SK-N-SH (cell line): ENCODE results near the gene FLNA.

Experiments
- CHD2 ChIP-seq: fragments of 150-350 bp; IDR thresholded peaks from 2 replicates; pipeline ENCODE4 v1.6.1; 2018; ENCODE audit warnings: low read length; ENCODE audit not compliant: partially characterized antibody
- CTCF ChIP-seq: fragments of 200-600 bp; sonication (generic); IDR thresholded peaks from 2 replicates; pipeline ENCODE4 v1.6.1; 2017; ENCODE audit warnings: antibody characterized with exemption, mild to moderate bottlenecking, moderate library complexity
- EP300 ChIP-seq, 2 experiments: IDR thresholded peaks; 2 replicates each; pipeline versions ENCODE4 v1.4.0 to v1.6.1; 2012; ENCODE audit warnings: borderline replicate concordance in 1 of 2, low read depth in 1 of 2, low read length in 1 of 2
- JUND ChIP-seq: IDR thresholded peaks from 2 replicates; pipeline ENCODE4 v1.4.0; 2012
- MEF2A ChIP-seq: IDR thresholded peaks from 2 replicates; pipeline ENCODE4 v1.4.0; 2012; ENCODE audit warnings: low read depth, borderline replicate concordance
- POLR2AphosphoS5 ChIP-seq: IDR thresholded peaks from 2 replicates; pipeline ENCODE4 v1.6.1; 2012; ENCODE audit warnings: low read depth, low read length
- SMC3 ChIP-seq: IDR thresholded peaks from 2 replicates; pipeline ENCODE4 v1.6.1; 2012; ENCODE audit warnings: low read depth, low read length, improper control_type of control experiment
- TAF1 ChIP-seq: IDR thresholded peaks from 2 replicates; pipeline ENCODE4 v1.6.1; 2012; ENCODE audit warnings: low read depth, mild to moderate bottlenecking, low read length, moderate library complexity, borderline replicate concordance
- TCF12 ChIP-seq: IDR thresholded peaks from 2 replicates; pipeline ENCODE4 v1.4.0; 2012
- TEAD4 ChIP-seq: IDR thresholded peaks from 2 replicates; pipeline ENCODE4 v1.4.0; 2012; ENCODE audit warnings: mild to moderate bottlenecking, borderline replicate concordance; ENCODE audit not compliant: insufficient read depth
- YY1 ChIP-seq: IDR thresholded peaks from 2 replicates; pipeline ENCODE4 v1.4.0; 2012; ENCODE audit warnings: low read depth, mild to moderate bottlenecking
- TF ChIP-seq, protein P1 (sequence below): fragments of 150-350 bp; IDR thresholded peaks from 2 replicates; pipeline ENCODE4 v1.6.1; 2017; ENCODE audit warnings: antibody characterized with exemption, low read length, low read depth, borderline replicate concordance
- TF ChIP-seq, protein P2 (sequence below): IDR thresholded peaks from 2 replicates; pipeline ENCODE4 v1.4.0; 2012; ENCODE audit warnings: low read depth

DNA sequence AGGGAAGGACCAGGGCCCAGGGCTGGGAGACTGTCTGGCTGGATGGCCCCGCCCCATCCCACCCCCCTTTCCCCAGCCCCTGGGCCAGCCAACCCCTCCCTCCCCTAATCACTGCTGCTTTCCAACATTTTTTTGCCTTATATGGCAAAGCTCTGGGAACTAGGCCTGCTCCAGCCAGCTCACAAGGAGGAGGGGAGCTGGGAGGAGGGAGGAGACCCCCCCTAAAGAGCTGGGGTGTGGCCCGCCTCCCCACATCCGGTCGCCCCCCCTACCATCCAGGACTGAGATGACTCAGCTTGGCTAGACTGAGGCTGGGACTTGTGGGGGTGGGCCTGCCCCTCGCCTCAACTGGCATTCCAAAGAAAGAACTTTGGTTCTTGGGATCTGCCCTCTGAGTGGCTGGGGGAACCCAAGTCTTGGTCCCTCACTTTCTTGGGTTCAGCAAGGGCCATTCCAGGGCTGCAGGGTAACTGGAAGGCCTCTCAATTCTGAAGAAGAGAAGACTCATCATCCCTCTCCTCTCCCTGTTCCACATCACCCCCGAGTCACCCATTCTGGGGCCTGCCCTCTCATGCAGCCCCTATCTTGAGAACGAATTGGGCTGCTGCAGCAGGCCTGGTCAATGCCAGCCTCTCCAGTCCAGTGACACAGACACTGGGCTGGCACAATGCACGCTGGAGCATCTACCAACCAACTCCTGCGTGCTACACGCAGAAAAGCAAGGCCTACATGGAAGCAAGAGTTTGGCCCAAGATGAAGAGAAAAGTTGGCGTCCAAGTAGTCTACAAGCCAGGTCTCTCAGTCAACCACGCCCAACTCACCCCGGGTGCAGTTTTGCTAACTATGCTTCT is 4.8 kb downstream of the FLNA start:
- TF ChIP-seq EP300 (IDR thresholded peaks at IDR 0.05; ENCODE audit: borderline replicate concordance in 1 of 2, low read depth in 1 of 2, low read length in 1 of 2) (peak in 1 of 2 experiments; percentile 84; a peak in 2 of 4 replicates), CTCF (no peak), POLR2AphosphoS5 (peak; percentile 57), TCF12 (peak; percentile 70), MEF2A (no peak), TEAD4 (peak; percentile 63; the same call in 1 of the 2 replicates), YY1 (no peak), JUND (peak; percentile 88), SMC3 (no peak), TAF1 (peak; percentile 66; the same call in 1 of the 2 replicates), CHD2 (no peak)
- TF ChIP-seq, protein P1, sequence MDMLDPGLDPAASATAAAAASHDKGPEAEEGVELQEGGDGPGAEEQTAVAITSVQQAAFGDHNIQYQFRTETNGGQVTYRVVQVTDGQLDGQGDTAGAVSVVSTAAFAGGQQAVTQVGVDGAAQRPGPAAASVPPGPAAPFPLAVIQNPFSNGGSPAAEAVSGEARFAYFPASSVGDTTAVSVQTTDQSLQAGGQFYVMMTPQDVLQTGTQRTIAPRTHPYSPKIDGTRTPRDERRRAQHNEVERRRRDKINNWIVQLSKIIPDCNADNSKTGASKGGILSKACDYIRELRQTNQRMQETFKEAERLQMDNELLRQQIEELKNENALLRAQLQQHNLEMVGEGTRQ = no peak
- TF ChIP-seq, protein P2, sequence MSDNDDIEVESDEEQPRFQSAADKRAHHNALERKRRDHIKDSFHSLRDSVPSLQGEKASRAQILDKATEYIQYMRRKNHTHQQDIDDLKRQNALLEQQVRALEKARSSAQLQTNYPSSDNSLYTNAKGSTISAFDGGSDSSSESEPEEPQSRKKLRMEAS = peak; percentile 70; the same call in 1 of the 2 replicates
